Activated CD8-positive, alpha-beta memory T cell treated with anti-CD3 and anti-CD28 coated beads, Interleukin-2, amount 50 U/mL, for 24 hours (primary cell): ENCODE data around the gene SLC1A3.
"Not testable (repeated sequence)": the region's sequence is repeated elsewhere in the genome, so short reads cannot be mapped to it uniquely, and the experiment has no call there.

ENCODE experiments used
- DNase-seq: peaks from one replicate; pipeline ENCODE4 v3.0.0-alpha.2; 2020; ENCODE audit errors: extremely low read depth

Gene SLC1A3

GRCh38 chr5:36606428-36607113, at the start of gene SLC1A3:
Gene SLC1A3, plus strand, starts transcription at chr5:36606606. Its CDS starts 1,818 bp downstream, at chr5:36608424.
- DNase-seq = no peak

- DNase-seq = no peak
These were observed 47.8 kb upstream of the SLC1A3 start for GRCh38 chr5:36558641-36559040.

- DNase-seq = no peak
These were observed 44.8 kb upstream of the SLC1A3 start for GRCh38 chr5:36561601-36562000.

GRCh38 chr5:36569491-36569890, 36.9 kb upstream of the SLC1A3 start:
- DNase-seq = no peak

- no peak for DNase-seq
These were observed 35.9 kb upstream of the SLC1A3 start for GRCh38 chr5:36570301-36571095.

- no peak for DNase-seq
These were observed 34.9 kb upstream of the SLC1A3 start for GRCh38 chr5:36571401-36572042.

GRCh38 chr5:36573438-36573837, 33.0 kb upstream of the SLC1A3 start:
- DNase-seq = no peak

GRCh38 chr5:36575361-36575781, 31.0 kb upstream of the SLC1A3 start:
- DNase-seq = no peak

GRCh38 chr5:36576721-36577120, 29.7 kb upstream of the SLC1A3 start:
- DNase-seq = no peak

GRCh38 chr5:36579858-36580257, 26.5 kb upstream of the SLC1A3 start:
- not testable (repeated sequence) for DNase-seq

- no peak for DNase-seq
These were observed 25.3 kb upstream of the SLC1A3 start for GRCh38 chr5:36581070-36581469.

GRCh38 chr5:36584009-36584875, 22.2 kb upstream of the SLC1A3 start:
- no peak for DNase-seq

GRCh38 chr5:36585701-36586100, 20.7 kb upstream of the SLC1A3 start:
- no peak for DNase-seq

GRCh38 chr5:36587354-36587753, 19.1 kb upstream of the SLC1A3 start:
- no peak for DNase-seq

- DNase-seq = not testable (repeated sequence)
These were observed 16.7 kb upstream of the SLC1A3 start for GRCh38 chr5:36589735-36590134.

GRCh38 chr5:36590513-36591286, 15.7 kb upstream of the SLC1A3 start:
- DNase-seq = no peak

GRCh38 chr5:36593867-36594266, 12.5 kb upstream of the SLC1A3 start:
- DNase-seq = no peak

- DNase-seq = no peak
These were observed 10.2 kb upstream of the SLC1A3 start for GRCh38 chr5:36596247-36596646.

GRCh38 chr5:36596756-36597155, 9.7 kb upstream of the SLC1A3 start:
- DNase-seq = no peak

- DNase-seq = no peak
These were observed 8.4 kb upstream of the SLC1A3 start for GRCh38 chr5:36598045-36598444.
